ENCODE results near the gene CUL4B. TPM values are rescaled to one million over a fixed set of nuclear protein-coding genes. Genes with fewer than 3 reads are reported as not detected.
"Not testable (repeated sequence)": the region's sequence is repeated elsewhere in the genome, so short reads cannot be mapped to it uniquely, and the experiment has no call there.

CUL4B gene
- total and polyA plus RNA-seq, 9 donors, result 26.2 to 67.8 (median 47.6) TPM

GRCh38 chrX:120477453-120477852, 83.3 kb downstream of the CUL4B start:
- WGBS, 3 donors, result 68 to 74% (median 71%) methylated on average over 3 of the region's 3 CpGs
- no peak for DNase-seq
- H3K4me3 ChIP-seq, result no peak overlapping the region
- no peaks in the 10 kb centered on the region for H3K27me3 ChIP-seq
- H3K36me3 ChIP-seq, result no peaks in the 10 kb centered on the region
- H3K9me3 ChIP-seq, result no peaks in the 10 kb centered on the region
- intact Hi-C loops (cut with DNase I), result no loop called here
- no peak overlapping the region for H3K27ac ChIP-seq
- no peaks in the 10 kb centered on the region for H3K4me1 ChIP-seq (ENCODE audit: insufficient read depth)
- TF ChIP-seq POLR2A (IDR thresholded peaks at IDR 0.05) (no peak), CTCF (IDR thresholded peaks at IDR 0.05) (no peak), EP300 (IDR thresholded peaks at IDR 0.05) (no peak)

GRCh38 chrX:120476714-120477113, 84.0 kb downstream of the CUL4B start:
- Histone ChIP-seq H3K4me3 (no peak overlapping the region), H3K4me1 (ENCODE audit: insufficient read depth) (no peaks in the 10 kb centered on the region), H3K9me3 (no peaks in the 10 kb centered on the region), H3K36me3 (no peaks in the 10 kb centered on the region), H3K27ac (no peak overlapping the region), H3K27me3 (no peaks in the 10 kb centered on the region)
- no peak for DNase-seq
- no peak for TF ChIP-seq EP300 (IDR thresholded peaks at IDR 0.05)
- TF ChIP-seq POLR2A (IDR thresholded peaks at IDR 0.05), result no peak
- TF ChIP-seq CTCF (IDR thresholded peaks at IDR 0.05), result no peak
- 62 to 68% (median 64%) methylated on average over 2 of the region's 2 CpGs for WGBS, 3 donors
- intact Hi-C loops (cut with DNase I), result no loop called here

- intact Hi-C loops (cut with DNase I), result not testable (repeated sequence)
- 3 to 13% (median 10%) methylated on average over 1 of the region's 1 CpG for WGBS, 3 donors
These were observed 85.3 kb downstream of the CUL4B start for GRCh38 chrX:120475447-120475846.

More at GRCh38 chrX:120475447-120475846, 85.3 kb downstream of the CUL4B start:
- peak in 1 of 3 donors; percentile 15 for TF ChIP-seq CTCF (IDR thresholded peaks at IDR 0.05)
- not testable (repeated sequence) for DNase-seq; H3K9me3 ChIP-seq; H3K27me3 ChIP-seq; H3K4me3 ChIP-seq; H3K36me3 ChIP-seq; H3K4me1 ChIP-seq (ENCODE audit: insufficient read depth); H3K27ac ChIP-seq

Small RNA genes lying within 50 kb of the gene (small RNA-seq; reads per million reads assigned to genes)
- gene RNU7-37P, result not detected

Other genes starting within 250 kb of the CUL4B start
- 10 to 100 TPM in 5 of 7 donors, 1 to 10 TPM in 2; 6.7 to 22.5 (median 16.3) TPM for gene TMEM255A, start 249.5 kb downstream of the CUL4B start, total RNA-seq
- 10 to 100 TPM; 14.2 to 25.2 TPM for gene TMEM255A, start 249.5 kb downstream of the CUL4B start, polyA plus RNA-seq
- not detected for gene ATP1B4, start 198.9 kb downstream of the CUL4B start, total RNA-seq
- gene ATP1B4, start 198.9 kb downstream of the CUL4B start, polyA plus RNA-seq, result not detected
- 100 to 1,000 TPM in 3 of 7 donors, 10 to 100 TPM in 4; 68.1 to 129 (median 87.3) TPM for gene LAMP2, start 91.7 kb downstream of the CUL4B start, total RNA-seq
- 100 to 1,000 TPM in 1 of 2 donors, 10 to 100 TPM in 1; 55.2 to 170 TPM for gene LAMP2, start 91.7 kb downstream of the CUL4B start, polyA plus RNA-seq
- 10 to 100 TPM; 11.8 to 22.9 (median 20.6) TPM for gene MCTS1, start 43.1 kb upstream of the CUL4B start, total RNA-seq
- gene MCTS1, start 43.1 kb upstream of the CUL4B start, polyA plus RNA-seq, result 10 to 100 TPM; 18.4 to 46.9 TPM
- gene C1GALT1C1, start 69.1 kb upstream of the CUL4B start, total RNA-seq, result 10 to 100 TPM; 11.4 to 28.0 (median 15.5) TPM
- gene C1GALT1C1, start 69.1 kb upstream of the CUL4B start, polyA plus RNA-seq, result 10 to 100 TPM; 12.4 to 31.6 TPM